ENCODE results near the gene LRRC34.
A peak's percentile ranks its signal among the peaks of the same experiment; 100 is the strongest.

The LRRC34 gene

GRCh38 chr3:169764882-169765612 is 47.7 kb downstream of the LRRC34 start, which contains the start of gene TERC:
TSS of gene TERC (minus strand) at chr3:169765060.
- peak; percentile 86 for DNase-seq (ENCODE audit: low read depth)

- peak; percentile 32 for DNase-seq (ENCODE audit: low read depth)
Observed at GRCh38 chr3:169764312-169764881, 48.3 kb downstream of the LRRC34 start.

GRCh38 chr3:169760479-169760878 is 52.2 kb downstream of the LRRC34 start:
- no peak for DNase-seq (ENCODE audit: low read depth)

- no peak for DNase-seq (ENCODE audit: low read depth)
Observed at GRCh38 chr3:169759256-169759655, 53.4 kb downstream of the LRRC34 start.

GRCh38 chr3:169758359-169758994 is 54.2 kb downstream of the LRRC34 start:
- no peak for DNase-seq (ENCODE audit: low read depth)

GRCh38 chr3:169755488-169755887 is 57.2 kb downstream of the LRRC34 start:
- no peak for DNase-seq (ENCODE audit: low read depth)

GRCh38 chr3:169754711-169755110 is 58.0 kb downstream of the LRRC34 start:
- DNase-seq (ENCODE audit: low read depth), result no peak

- no peak for DNase-seq (ENCODE audit: low read depth)
Observed at GRCh38 chr3:169751875-169752274, 60.8 kb downstream of the LRRC34 start.

GRCh38 chr3:169750665-169751064 is 62.0 kb downstream of the LRRC34 start:
- no peak for DNase-seq (ENCODE audit: low read depth)

GRCh38 chr3:169748670-169749069 is 64.0 kb downstream of the LRRC34 start:
- no peak for DNase-seq (ENCODE audit: low read depth)

- DNase-seq (ENCODE audit: low read depth), result no peak
Observed at GRCh38 chr3:169746924-169747323, 65.8 kb downstream of the LRRC34 start.

GRCh38 chr3:169744366-169745054 is 68.2 kb downstream of the LRRC34 start:
- no peak for DNase-seq (ENCODE audit: low read depth)
